Lung microvascular endothelial cell (primary cell): ENCODE results near the gene CAPN11. TPM values are rescaled to one million over a fixed set of nuclear protein-coding genes. Genes with fewer than 3 reads are reported as not detected.
"Not testable (repeated sequence)": the region's sequence is repeated elsewhere in the genome, so short reads cannot be mapped to it uniquely, and the experiment has no call there.

Source experiments
- DNase-seq, 2 donors: peaks; one replicate each; pipeline versions ENCODE4 v3.0.0 to v3.0.0-alpha.2; 2010; ENCODE audit warnings: low read depth in 2 of 2
- total RNA-seq: library from RNA; depleted of rRNA; stranded (reverse); fragments of >200 nt; gene quantifications from 2 replicates; pipeline ENCODE4 v1.2.1, GENCODE V29; 2014

Gene CAPN11
- total RNA-seq, 1 donor from 2014 or later = 0.20 TPM

- DNase-seq = no peak
Measured at GRCh38 chr6:44228031-44228430, 69.4 kb downstream of the CAPN11 start.

GRCh38 chr6:44228433-44228832 is 69.8 kb downstream of the CAPN11 start:
- DNase-seq = no peak

- no peak for DNase-seq
Measured at GRCh38 chr6:44228836-44229235, 70.2 kb downstream of the CAPN11 start.

- DNase-seq = no peak
Measured at GRCh38 chr6:44229376-44230033, 70.9 kb downstream of the CAPN11 start.

GRCh38 chr6:44230034-44230675 is 71.5 kb downstream of the CAPN11 start:
- DNase-seq = no peak

- not testable (repeated sequence) for DNase-seq
Measured at GRCh38 chr6:44231426-44231825, 72.8 kb downstream of the CAPN11 start.

- DNase-seq = no peak
Measured at GRCh38 chr6:44232676-44233566, 74.3 kb downstream of the CAPN11 start.

- no peak for DNase-seq
Measured at GRCh38 chr6:44233567-44234100, 75.0 kb downstream of the CAPN11 start.

Other genes starting within 250 kb of the CAPN11 start
- 65.4 and 67.1 TPM in 2 replicates for gene MRPL14, start 31.4 kb upstream of the CAPN11 start, total RNA-seq
- 11.3 and 21.2 TPM in 2 replicates for gene TMEM63B, start 31.3 kb upstream of the CAPN11 start, total RNA-seq
- 0.22 TPM in 1 of 2 replicates, not detected in the other for gene MYMX, start 58.1 kb downstream of the CAPN11 start, total RNA-seq
- gene SLC29A1, start 64.8 kb downstream of the CAPN11 start, total RNA-seq = 25.3 and 28.6 TPM in 2 replicates
- 317 and 430 TPM in 2 replicates for gene HSP90AB1, start 88.3 kb downstream of the CAPN11 start, total RNA-seq
- gene SLC35B2, start 98.7 kb downstream of the CAPN11 start, total RNA-seq = 37.5 and 40.3 TPM in 2 replicates
- gene NFKBIE, start 106.7 kb downstream of the CAPN11 start, total RNA-seq = 7.6 and 9.9 TPM in 2 replicates
- gene TMEM151B, start 111.6 kb downstream of the CAPN11 start, total RNA-seq = under 0.01 TPM in 1 of 2 replicates, not detected in the other
- 8.1 and 9.7 TPM in 2 replicates for gene AARS2, start 154.5 kb downstream of the CAPN11 start, total RNA-seq
- not detected in 2 replicates for gene SPATS1, start 183.8 kb downstream of the CAPN11 start, total RNA-seq
- gene CDC5L, start 228.9 kb downstream of the CAPN11 start, total RNA-seq = 12.4 and 16.3 TPM in 2 replicates